ENCODE results near the gene RMRP.

The RMRP gene

DNA sequence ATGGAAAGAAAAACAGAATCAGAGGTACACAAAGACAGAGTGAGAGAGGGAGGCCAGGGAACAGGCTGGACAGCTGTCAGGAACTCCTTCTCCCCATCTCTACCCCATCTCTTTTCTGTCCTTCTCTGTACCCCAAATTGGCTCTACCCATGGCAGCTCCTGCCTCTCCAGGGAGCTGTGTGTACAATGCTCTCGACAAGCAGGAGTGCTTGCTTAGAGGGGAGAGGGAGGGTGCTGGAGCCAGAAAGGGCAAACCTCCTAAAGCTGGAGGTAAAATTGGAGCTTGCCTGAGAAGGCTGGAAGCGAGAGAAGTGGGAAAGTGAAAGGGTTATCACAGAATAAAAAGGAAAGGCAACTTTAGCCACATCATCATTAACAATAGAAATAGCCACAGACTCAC, 25.5 kb upstream of the RMRP start:
- H2AFZ ChIP-seq (ENCODE audit: low read depth, low read length): no peak overlapping the region
- no peak overlapping the region for H3K9ac ChIP-seq (ENCODE audit: low read length)
- H4K20me1 ChIP-seq (ENCODE audit: insufficient read depth, low read length): no peaks in the 10 kb centered on the region
- peaks cover 12% of the 10 kb centered on the region for H3K4me1 ChIP-seq (ENCODE audit: low read length)
- H3K36me3 ChIP-seq (replicated peaks; ENCODE audit: low read depth, low read length): no peaks in the 10 kb centered on the region
- no peaks in the 10 kb centered on the region for H3K27me3 ChIP-seq (ENCODE audit: low read depth, low read length)
- H3K27ac ChIP-seq (ENCODE audit: low read length): no peak overlapping the region
- H3K9me3 ChIP-seq (ENCODE audit: insufficient read depth, low read length): no peaks in the 10 kb centered on the region
- H3K4me2 ChIP-seq (ENCODE audit: low read length): no peak overlapping the region
- no peak overlapping the region for H3K4me3 ChIP-seq (ENCODE audit: low read length)
- TF ChIP-seq, protein P1, sequence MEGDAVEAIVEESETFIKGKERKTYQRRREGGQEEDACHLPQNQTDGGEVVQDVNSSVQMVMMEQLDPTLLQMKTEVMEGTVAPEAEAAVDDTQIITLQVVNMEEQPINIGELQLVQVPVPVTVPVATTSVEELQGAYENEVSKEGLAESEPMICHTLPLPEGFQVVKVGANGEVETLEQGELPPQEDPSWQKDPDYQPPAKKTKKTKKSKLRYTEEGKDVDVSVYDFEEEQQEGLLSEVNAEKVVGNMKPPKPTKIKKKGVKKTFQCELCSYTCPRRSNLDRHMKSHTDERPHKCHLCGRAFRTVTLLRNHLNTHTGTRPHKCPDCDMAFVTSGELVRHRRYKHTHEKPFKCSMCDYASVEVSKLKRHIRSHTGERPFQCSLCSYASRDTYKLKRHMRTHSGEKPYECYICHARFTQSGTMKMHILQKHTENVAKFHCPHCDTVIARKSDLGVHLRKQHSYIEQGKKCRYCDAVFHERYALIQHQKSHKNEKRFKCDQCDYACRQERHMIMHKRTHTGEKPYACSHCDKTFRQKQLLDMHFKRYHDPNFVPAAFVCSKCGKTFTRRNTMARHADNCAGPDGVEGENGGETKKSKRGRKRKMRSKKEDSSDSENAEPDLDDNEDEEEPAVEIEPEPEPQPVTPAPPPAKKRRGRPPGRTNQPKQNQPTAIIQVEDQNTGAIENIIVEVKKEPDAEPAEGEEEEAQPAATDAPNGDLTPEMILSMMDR (IDR thresholded peaks at IDR 0.05; ENCODE audit: low read depth, low read length): no peak
- TF ChIP-seq EZH2phosphoT487 (IDR thresholded peaks at IDR 0.05; ENCODE audit: low read depth): no peak
- no peaks in the 10 kb centered on the region for H3K79me2 ChIP-seq (ENCODE audit: low read length)

DNA sequence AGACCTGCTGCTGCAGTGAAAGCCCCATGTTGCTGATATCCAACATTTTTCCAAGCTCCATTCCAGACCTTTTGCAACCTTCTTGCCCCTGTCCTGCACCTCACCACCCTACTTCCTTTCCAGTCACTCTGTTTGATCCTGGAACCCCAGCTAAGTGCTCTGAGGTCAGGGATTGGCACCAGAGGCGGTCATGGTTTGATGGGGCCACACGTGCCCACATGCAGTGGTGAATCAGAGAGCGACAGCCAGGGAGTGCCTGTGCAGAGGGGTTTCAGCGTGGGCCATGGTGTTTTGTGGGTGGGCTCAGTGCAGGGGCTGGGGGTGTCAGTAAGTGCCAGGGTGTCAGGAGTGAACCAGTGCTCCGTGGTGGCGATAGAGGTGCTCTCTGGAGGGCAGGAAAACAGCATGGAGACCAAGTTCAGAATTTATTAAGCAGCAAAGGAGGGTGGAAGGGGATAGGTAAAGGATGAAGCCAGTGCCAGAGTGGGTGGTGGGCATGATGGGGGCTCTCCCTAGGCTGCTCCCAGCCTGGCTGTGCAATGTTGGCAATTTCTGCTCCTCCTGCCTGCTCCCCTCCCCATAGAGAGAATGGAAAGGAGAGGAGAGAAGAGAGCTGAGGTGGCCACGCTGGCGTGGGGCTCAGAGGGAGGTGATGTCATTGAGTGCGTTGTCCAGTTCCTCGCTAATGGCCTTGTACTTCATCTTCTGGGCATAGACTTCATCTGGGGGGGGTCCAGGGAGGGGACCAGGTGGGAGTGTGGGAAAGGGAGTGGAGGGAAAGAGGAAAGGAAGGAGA, 24.9 kb upstream of the RMRP start:
- H3K79me2 ChIP-seq (ENCODE audit: low read length): no peaks in the 10 kb centered on the region
- H3K27ac ChIP-seq (ENCODE audit: low read length): no peak overlapping the region
- no peak for TF ChIP-seq EZH2phosphoT487 (IDR thresholded peaks at IDR 0.05; ENCODE audit: low read depth)
- TF ChIP-seq, protein P1 (IDR thresholded peaks at IDR 0.05; ENCODE audit: low read depth, low read length): no peak
- no peak overlapping the region for H3K4me2 ChIP-seq (ENCODE audit: low read length)
- H3K27me3 ChIP-seq (ENCODE audit: low read depth, low read length): no peaks in the 10 kb centered on the region
- peaks cover 12% of the 10 kb centered on the region for H3K4me1 ChIP-seq (ENCODE audit: low read length)
- H3K36me3 ChIP-seq (replicated peaks; ENCODE audit: low read depth, low read length): no peaks in the 10 kb centered on the region
- H3K9me3 ChIP-seq (ENCODE audit: insufficient read depth, low read length): no peaks in the 10 kb centered on the region
- no peaks in the 10 kb centered on the region for H4K20me1 ChIP-seq (ENCODE audit: insufficient read depth, low read length)
- H3K4me3 ChIP-seq (ENCODE audit: low read length): no peak overlapping the region
- no peak overlapping the region for H2AFZ ChIP-seq (ENCODE audit: low read depth, low read length)
- no peak overlapping the region for H3K9ac ChIP-seq (ENCODE audit: low read length)

DNA sequence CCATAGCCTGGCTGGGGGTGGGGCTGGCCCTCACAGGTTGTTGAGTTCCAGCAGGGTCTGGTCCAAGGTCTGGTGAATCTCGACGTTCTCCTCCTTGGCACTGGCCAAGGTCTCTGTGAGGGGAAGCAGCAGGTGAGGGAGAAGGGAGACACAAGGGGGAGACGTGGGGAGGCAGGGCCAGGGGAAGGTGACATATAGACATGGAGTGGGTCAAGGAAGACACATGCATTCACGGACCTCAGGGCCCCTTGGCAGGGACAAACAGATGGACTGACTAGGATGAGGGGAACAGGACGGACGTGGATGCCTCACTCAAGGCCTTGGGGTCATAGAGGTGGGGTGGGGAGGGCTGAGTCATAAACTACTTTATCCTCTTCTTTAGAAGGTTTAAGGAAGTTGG, 24.2 kb upstream of the RMRP start:
- Histone ChIP-seq H2AFZ (ENCODE audit: low read depth, low read length) (no peak overlapping the region), H4K20me1 (ENCODE audit: insufficient read depth, low read length) (no peaks in the 10 kb centered on the region), H3K36me3 (replicated peaks; ENCODE audit: low read depth, low read length) (no peaks in the 10 kb centered on the region), H3K9ac (ENCODE audit: low read length) (no peak overlapping the region), H3K27me3 (ENCODE audit: low read depth, low read length) (no peaks in the 10 kb centered on the region), H3K4me2 (ENCODE audit: low read length) (no peak overlapping the region), H3K4me1 (ENCODE audit: low read length) (peaks cover 12% of the 10 kb centered on the region), H3K4me3 (ENCODE audit: low read length) (no peak overlapping the region), H3K27ac (ENCODE audit: low read length) (no peak overlapping the region), H3K9me3 (ENCODE audit: insufficient read depth, low read length) (no peaks in the 10 kb centered on the region), H3K79me2 (ENCODE audit: low read length) (no peaks in the 10 kb centered on the region)
- TF ChIP-seq, protein P1 (IDR thresholded peaks at IDR 0.05; ENCODE audit: low read depth, low read length): no peak
- TF ChIP-seq EZH2phosphoT487 (IDR thresholded peaks at IDR 0.05; ENCODE audit: low read depth): no peak

DNA sequence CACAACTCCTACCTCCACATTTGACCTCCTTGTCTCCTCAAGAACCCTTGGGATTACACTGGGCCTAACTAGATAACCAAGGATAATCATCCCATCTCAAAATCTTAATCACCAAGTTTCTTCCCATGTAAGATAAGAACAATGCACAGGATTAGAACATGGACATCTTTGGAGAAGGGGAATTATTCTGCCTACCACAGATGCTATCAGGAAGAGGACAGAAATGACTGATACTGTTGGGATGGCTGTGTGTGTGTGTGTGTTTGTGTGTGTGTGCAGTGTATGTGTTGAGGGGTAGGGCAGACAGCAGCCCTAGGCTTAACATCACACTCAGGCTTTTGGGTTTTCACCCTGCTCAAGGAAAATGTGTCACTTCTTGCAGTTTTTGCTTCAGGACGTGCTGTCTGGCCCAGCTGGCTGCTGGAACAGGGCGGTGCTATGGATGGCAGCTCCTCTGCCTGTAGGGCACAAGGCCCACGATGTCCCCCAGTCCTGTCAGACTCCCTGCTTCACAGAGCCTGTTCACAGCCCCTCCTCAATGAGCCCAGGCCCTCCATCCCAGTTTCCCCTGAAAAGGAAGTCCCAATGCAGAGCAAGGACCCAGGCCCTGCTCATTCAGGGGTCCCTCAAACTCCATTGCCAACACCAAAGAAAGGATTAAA, 23.7 kb upstream of the RMRP start:
- no peaks in the 10 kb centered on the region for H4K20me1 ChIP-seq (ENCODE audit: insufficient read depth, low read length)
- no peak overlapping the region for H3K9ac ChIP-seq (ENCODE audit: low read length)
- no peaks in the 10 kb centered on the region for H3K27me3 ChIP-seq (ENCODE audit: low read depth, low read length)
- no peaks in the 10 kb centered on the region for H3K79me2 ChIP-seq (ENCODE audit: low read length)
- TF ChIP-seq, protein P1 (IDR thresholded peaks at IDR 0.05; ENCODE audit: low read depth, low read length): no peak
- TF ChIP-seq EZH2phosphoT487 (IDR thresholded peaks at IDR 0.05; ENCODE audit: low read depth): no peak
- peaks cover 12% of the 10 kb centered on the region for H3K4me1 ChIP-seq (ENCODE audit: low read length)
- H3K4me3 ChIP-seq (ENCODE audit: low read length): no peak overlapping the region
- no peaks in the 10 kb centered on the region for H3K36me3 ChIP-seq (replicated peaks; ENCODE audit: low read depth, low read length)
- H3K4me2 ChIP-seq (ENCODE audit: low read length): no peak overlapping the region
- no peak overlapping the region for H2AFZ ChIP-seq (ENCODE audit: low read depth, low read length)
- no peaks in the 10 kb centered on the region for H3K9me3 ChIP-seq (ENCODE audit: insufficient read depth, low read length)
- H3K27ac ChIP-seq (ENCODE audit: low read length): no peak overlapping the region

Data from OCI-LY3 (cell line).